NCI-H1930 (cell line): ENCODE data around the gene OPN4.

Experiments
- DNase-seq, 2 experiments: peaks; one replicate each; lab custom pipeline; 2025; lab: John Stamatoyannopoulos, UW

OPN4 gene

DNA sequence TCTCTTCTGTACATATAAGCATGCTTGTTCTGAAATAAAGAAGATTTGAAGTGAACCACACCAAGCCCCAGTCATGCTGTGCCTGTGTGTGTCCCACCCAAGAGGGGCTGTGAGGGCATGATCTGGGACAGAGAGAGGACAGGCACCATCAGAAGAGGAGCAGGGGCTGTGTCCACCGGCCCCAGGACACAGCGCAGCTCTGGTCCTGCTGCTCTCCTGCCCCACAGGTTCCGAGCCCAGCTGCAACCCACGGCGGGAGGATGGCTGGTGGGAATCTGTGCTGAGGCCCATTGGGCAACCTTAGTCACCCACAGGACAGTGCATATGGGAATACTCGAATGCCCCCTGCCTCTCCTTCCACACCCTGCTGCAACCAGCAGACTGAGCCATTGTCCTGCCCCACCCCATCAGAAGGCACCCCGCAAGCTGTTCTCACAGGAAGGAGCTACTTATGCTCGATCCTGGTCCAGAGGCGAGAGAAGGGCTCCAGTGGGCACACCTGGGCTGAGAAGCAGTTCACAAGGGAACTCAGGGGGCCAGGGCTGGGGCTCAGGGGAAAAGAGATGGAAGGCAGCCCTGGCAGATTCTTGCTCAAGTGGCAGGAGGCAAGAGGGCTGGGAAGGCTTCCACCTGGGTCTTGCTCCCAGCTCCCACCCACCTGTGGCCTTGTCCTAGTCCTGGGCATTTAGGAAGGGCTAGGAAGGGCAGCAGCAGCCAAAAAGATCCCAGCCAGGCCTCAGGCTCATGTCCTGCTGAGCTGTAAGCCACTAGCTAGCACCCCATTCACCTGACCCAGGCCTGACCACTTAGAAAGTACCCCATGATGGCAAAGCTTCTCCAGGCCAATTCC is 45.9 kb downstream of the OPN4 start:
- no peak for DNase-seq

DNA sequence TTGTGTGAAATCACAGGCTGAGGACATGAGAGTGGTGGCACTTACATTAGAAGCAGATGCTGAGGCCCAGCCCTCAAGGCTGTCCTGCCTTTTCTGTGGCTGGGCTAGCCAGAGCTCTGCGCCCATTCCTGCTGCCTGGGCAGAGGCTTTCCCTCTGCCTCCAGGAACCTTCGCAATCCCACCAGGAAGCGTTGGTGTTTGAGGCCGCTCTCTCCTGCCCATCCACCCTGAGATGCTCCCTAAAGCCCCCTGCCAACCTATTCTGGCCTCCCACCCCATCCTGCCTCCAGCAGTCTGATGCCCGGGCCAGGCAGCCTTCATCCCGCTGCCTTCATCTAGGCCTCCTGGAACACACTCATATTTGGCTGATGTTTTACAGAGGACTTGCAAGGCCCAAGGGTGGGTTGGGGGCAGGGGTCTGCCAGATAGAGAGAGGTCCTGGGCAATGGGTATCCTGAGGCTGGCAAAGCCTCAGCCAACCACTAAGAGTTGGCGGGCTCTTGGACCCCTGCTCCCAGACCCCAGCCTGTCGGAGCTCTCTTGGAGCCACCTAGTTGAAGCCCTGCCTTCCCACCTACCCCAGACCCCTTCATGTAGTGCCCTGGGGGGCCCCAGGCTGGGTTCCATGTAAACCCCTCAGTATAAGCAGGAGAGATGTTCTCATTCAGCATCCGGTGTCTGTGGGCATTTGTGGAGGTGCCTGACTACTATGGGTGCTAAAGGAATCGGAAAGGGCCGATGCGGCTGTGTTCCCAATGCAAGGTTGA is 46.7 kb downstream of the OPN4 start:
- no peak for DNase-seq

DNA sequence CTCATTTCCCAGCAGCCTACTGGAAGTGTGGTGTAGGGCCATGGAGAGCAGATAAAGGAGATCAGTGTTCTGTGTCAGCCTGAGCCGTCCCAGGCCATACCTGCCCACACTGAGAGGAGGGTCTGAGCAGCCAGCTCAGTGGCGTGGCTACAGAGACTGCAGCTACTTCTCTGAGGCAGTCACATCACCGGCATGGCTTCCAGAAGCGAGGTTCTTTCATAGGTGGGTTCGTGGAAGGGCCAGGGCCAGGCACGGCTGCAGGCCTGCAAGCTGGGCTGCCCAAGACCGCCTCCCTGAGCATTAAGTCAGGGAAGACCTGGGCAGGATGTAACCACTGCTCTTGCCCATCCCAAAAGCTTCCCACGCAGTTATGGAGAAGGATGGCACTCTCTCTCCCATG is 48.8 kb downstream of the OPN4 start:
- DNase-seq = no peak

DNA sequence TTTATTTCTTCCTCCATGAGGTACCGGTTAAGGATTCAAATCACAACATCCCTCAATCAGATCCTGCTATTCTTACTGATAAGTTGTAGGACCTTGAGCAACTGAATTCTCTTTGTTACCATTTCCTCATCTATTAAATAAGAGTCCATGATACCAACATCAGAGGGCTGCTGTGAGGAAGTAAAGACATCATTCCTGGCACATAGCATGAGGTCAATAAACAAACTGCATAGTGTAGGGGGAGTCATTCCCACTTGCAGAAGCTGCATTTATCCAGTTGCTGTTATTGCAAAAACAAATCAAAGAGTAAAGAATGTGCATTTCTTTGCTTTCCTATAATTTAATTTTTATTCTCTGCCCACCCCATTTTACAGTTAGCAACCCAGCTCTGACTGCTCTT is 50.8 kb downstream of the OPN4 start:
- no peak for DNase-seq

DNA sequence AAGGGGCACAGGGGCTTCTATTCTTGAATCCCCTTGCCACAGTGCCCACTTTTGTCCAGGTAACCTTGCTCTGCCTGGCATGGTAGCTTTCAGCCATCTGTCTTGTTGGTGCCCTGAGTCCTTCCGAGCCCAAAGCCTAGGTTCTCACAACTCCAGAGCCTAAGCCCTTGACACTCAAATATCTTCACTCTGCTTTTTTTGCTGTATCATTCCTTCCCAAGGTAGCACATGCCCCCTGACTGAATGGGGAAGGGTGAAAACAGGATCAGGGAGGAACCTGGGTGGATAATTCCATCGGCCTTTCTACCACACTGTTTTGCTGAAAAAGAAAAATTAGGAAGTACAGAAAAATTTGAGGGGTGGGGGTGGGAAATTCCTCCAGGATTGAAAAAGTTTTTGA is 51.6 kb downstream of the OPN4 start:
- no peak for DNase-seq

DNA sequence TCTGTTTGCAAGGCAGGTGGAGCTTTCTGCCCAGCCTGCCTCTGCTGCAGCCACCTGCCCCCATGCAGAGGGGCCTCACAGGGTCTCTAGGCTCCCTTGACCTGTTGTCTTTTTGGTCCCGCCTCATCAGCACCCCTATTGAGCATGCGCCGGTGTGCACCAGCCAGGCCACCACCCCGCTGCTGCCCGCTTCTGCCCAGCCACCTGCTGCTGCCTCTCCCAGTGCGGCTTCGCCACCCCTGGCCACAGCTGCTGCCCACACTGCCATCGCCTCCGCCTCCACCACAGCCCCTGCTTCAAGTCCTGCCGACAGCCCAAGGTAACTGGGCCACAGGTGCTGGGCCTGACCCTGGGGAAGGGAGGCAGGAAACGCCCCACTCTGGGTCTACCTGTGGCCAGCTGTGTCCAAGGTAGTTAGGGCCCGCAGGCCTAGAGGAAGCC is 52.1 kb downstream of the OPN4 start:
- no peak for DNase-seq

DNA sequence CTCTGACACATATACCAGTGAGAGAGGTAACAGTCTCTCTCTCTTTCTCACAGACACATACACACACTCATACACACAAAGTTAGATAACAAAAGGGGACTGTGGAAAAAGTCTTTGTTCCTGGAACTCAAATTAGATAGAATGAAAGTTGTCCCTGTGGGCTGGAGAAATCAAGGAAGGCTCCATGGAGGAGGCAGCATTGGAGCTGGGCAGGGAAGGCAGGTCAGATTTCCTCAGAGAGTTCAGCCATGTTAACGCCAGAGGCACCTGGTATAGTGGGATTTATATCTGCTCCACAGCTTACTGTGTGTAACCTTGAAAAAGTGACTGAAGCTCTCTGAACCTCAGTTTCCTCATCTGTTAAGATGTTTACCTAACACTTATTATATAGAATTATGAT is 52.6 kb downstream of the OPN4 start:
- DNase-seq = no peak

DNA sequence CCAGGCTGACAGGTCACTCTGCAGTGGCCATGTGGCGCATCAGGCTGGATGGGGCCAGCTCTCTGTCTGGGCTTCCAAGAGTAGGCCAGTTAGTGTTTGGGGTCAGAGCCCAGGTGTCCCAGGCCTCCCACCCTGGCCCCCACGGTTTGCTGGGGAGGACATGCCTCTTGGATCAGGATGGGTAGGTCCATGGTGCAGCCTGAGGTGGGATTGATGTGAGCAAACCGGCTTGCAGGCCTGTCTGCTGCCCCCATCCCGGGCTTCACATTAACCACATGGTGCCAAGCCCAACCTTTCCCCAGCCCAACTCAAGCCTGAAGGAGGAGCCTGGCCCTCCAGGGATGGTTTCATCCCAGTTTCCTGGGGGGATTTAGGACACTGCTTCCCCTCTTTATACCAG is 53.2 kb downstream of the OPN4 start:
- DNase-seq = no peak

DNA sequence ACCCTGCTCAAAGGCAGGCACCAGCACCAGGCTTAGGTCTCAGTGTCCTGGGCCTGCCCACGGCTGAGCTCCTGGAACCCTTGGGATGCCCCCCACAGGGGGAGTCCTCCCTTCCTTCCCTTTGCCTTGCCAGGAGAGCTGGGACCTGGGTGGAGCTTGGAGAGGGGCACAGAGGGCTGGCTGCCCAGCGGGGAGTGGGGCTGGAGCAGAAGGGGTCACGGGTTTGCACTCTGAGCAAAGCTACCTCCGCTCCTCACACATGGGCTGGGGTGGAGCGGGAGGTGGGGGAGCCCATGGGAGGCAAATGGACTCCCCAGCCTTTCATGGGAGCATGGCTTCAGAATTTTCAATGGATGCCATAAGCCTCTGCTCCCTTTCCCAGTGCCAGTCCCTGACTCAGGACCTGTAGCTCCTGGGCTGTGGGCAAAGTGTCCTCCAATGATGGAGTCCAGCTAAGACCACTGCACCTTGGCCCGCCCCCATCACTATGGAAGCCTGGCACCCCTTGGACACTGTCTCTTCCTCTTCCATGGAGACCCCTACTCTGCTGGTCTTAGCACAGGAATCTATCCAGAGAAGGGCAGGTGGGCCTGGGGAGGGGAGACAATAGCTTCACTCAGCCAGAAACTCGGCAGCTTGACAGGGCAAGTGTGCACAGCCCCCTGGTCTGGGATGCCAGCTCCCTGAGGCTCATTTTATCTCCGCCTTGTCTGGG is 53.9 kb downstream of the OPN4 start:
- DNase-seq = no peak

DNA sequence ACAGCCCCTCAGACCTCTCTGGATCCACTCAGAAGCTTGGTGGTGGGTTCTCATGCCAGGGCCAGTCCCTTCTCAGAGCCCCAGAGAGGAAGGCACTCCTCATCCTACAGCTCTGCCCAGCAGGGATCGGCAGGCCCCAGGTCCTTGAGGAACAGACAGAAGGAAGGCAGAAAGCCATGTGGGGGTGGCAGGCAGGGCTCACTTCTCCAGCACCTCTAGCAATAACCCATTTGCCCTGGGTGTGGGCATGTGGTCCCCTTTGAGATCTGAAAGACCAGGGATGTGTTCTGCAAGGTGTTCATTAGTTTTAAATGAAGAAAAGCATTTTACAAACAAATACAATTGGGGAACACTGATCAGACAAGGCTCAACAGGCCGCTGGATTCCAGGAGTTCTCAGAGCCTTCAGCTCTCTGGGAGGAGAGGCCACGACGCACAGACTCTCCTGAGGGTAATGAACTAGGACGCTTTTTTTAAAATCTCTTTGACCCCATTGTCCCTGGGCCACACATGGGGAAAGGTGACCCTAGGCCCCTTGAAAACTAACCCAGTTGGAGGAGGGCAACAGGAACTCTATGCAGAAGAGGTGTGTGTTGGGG is 54.5 kb downstream of the OPN4 start:
- DNase-seq = no peak

DNA sequence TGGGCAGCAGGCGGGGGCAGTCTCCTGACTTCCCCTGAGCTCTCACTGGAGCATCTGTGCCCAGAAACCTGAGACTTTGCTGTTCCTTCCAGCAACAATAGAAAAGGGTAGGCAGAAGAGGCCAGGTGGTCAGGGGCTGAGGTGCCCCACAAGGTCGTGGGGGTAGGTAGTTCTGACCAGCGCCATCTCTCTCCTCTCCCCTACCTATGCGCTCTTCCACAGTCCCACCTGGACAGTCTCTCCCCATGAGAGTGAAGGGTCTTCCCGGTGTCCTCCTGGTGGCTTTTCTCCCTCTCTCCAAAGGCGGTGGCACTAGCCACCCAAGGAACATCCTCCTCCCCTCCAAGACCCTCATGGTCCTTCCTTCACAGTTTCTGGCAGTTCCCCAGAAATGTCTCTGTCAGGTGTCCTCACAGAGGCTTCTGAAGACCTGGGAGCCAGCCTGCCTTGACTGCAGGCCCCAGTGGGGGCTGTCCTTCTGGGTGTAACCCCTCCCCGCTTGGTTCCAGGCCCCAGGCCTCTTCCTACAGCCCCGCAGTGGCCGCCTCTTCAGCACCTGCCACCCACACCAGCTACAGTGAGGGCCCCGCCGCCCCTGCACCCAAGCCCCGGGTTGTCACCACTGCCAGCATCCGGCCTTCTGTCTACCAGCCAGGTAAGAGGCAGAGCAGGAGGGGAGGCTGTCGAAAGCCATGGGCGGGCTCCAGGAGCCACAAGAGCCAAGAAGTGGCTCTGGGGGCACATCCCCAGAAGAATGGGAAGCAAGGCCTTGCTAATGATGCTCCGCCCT is 55.2 kb downstream of the OPN4 start:
- DNase-seq = no peak

DNA sequence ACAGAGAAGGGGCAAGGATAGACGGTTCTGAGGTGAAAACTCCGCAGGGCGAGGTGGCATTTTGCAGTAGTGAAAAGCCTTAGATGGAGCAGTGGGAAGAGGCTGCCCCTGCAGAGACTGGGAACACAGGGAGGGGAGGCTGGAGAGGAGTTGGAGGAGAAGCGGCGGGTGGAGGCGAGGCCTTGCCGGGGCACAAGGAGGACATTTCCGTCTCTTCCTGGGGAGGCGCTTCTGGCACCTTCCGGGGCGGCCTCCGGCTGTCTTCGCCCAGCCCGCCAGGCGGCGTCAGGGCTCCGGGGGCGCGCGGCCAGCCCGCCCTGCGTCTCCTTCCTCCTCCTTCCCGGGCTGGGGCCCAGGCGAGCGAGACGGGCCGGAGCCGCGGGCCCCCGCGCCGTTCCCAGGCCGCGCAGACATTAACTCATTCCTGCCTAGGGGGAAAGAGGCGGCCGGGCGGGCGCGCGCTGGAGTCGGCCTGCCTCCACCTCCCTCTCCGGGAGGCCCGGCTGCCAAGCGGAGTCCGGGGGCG is 56.7 kb downstream of the OPN4 start:
- peak; percentile 37 to 69 for DNase-seq

DNA sequence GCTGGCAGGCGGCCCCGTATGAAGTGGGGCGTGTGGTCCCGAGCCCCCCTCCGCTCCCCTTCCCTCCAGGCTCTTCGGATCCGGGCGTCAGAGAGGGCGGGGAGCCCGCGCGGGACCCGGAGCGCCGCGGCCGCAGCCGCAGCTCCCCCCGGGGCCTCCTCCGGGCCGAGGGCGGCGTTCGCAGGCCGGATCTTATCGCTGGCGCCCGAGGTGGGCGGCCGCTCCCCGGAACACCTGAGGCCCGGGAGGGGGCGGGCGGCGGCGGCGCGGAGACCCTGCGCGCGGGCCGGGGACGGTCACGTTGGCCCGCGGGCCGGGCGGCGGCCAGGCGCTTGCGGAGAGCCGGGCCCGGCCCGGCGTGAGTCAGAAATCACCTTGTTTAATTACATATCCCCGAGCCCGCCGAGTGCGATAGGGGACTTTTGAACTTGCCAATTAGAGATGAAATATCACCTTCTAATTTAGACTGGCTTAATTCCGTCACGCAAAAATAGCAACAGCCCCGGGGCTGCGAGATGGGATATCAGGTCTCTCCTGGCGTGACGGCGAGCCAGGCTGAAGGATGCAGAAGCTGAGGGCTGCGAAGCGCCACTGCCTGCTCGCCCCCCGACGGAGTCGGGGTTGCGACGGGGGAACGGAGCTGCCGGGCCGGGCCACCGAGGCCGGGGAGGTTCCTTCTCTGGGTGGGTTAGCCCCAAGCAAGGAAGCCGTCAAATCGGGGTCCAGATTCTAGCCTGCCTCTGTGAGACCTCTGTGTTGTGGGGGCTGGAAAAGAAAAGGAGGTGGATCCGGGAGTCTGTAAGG is 57.4 kb downstream of the OPN4 start:
- peak in 1 of 2 experiments; percentile 8 for DNase-seq

DNA sequence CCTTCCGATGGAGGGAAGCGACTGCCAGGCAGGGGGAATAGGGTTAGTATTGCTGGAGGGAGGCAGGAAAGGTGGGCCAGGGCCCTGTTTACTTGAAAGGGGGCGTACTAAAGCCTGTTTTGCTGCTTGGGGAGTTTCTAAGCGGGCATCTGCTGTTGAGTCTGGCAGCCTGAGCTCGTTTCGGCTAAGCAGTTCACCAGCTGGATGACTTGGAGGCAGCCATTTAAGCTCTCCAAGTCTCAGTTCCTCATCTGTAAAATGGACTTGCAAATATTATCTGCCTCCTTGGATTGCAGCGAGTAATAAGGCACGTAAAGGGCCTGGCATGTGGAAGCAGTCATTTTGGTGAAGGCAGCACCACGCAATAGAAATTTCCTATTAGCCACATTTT is 58.0 kb downstream of the OPN4 start:
- DNase-seq = no peak

DNA sequence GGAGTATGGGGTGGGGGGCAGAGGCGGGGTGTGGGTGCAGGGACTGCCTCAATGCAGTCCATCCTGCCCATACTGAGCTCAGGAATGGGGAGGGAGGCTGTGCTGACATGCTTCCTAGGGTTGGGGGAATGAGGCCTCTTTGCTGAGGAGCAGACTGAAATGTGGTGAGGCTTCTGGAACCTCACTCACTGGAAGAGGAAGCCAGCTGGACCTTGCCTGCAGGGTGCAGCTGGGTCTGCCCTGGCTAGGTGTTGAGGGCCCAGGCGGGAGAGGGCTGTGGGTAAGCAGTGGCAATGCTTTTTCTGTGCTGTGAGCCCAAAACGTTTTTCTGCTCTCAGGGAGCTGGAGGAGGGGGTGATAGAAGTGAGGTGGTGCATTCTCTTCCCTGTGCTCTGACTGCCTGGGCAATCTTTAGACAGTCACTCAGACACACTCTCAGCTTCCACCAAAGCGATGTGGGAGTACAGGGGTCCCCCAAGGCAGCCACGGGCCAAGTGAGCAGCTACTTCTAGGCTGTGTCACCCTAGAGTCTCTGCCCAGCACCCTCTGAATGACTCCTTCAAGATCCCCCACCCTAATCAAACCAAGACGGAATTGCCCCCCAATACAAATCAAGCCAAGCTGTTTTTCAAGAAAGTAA is 60.9 kb downstream of the OPN4 start:
- DNase-seq = no peak

DNA sequence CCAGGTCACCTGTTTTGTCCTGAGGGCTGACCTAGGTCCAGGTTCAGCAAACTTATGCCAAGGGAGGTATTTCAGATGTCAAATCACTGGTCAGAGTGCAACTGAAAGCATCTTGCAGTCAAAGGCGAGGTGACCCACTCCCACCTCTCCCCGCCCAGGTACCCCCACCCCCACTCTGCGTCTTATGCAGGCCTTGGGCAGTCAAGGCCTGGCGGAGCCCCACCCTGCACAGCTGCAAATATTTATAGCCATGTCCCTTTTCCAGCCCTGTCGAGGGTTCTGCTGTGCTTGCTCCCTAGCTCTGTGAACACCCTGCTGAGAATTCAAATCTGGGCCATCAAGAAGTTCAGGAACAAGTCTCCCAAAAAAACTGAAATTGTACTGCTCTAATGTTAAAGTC is 61.5 kb downstream of the OPN4 start:
- no peak for DNase-seq
